Measurements from ENCODE around the gene SREBF2. TPM values are rescaled to one million over a fixed set of nuclear protein-coding genes. Genes with fewer than 3 reads are reported as not detected.

The SREBF2 gene
- polyA plus RNA-seq, 3 donors from 2014 or later = 16.9 to 40.3 (median 22.9) TPM

- Mint-ChIP-seq H3K4me3 (no peak overlapping the region), H3K4me1 (peaks cover 0 to 2% of the 10 kb centered on the region in 2 donors), H3K27me3 (ENCODE audit: low read depth in 3 of 3) (no peaks in the 10 kb centered on the region), H3K27ac (no peak overlapping the region), H3K36me3 (peaks cover 5 to 17% (median 9%) of the 10 kb centered on the region in 3 donors), H3K9me3 (no peaks in the 10 kb centered on the region)
- no peak for DNase-seq
Observed at GRCh38 chr22:41813726-41814410, 19.0 kb upstream of the SREBF2 start.

GRCh38 chr22:41815716-41816115, 17.2 kb upstream of the SREBF2 start:
- Mint-ChIP-seq H3K36me3 (peaks cover 5 to 9% (median 7%) of the 10 kb centered on the region in 3 donors), H3K4me3 (no peak overlapping the region), H3K4me1 (peaks cover 0 to 2% of the 10 kb centered on the region in 2 donors), H3K9me3 (no peaks in the 10 kb centered on the region), H3K27ac (no peak overlapping the region), H3K27me3 (ENCODE audit: low read depth in 3 of 3) (no peaks in the 10 kb centered on the region)
- no peak for DNase-seq

GRCh38 chr22:41816241-41816640, 16.7 kb upstream of the SREBF2 start:
- no peak for DNase-seq
- peaks cover 5 to 9% (median 8%) of the 10 kb centered on the region in 3 donors for H3K36me3 Mint-ChIP-seq
- peak overlapping the region in 1 of 6 donors; percentile 30 for H3K27ac Mint-ChIP-seq
- H3K9me3 Mint-ChIP-seq = no peaks in the 10 kb centered on the region
- H3K27me3 Mint-ChIP-seq (ENCODE audit: low read depth in 3 of 3) = no peaks in the 10 kb centered on the region
- H3K4me1 Mint-ChIP-seq = peaks cover 0 to 2% of the 10 kb centered on the region in 2 donors
- H3K4me3 Mint-ChIP-seq = no peak overlapping the region

- H3K4me1 Mint-ChIP-seq = peaks cover 0 to 2% of the 10 kb centered on the region in 2 donors
- no peaks in the 10 kb centered on the region for H3K9me3 Mint-ChIP-seq
- H3K27ac Mint-ChIP-seq = peak overlapping the region in 1 of 6 donors; percentile 20
- DNase-seq = no peak
- H3K4me3 Mint-ChIP-seq = no peak overlapping the region
- H3K36me3 Mint-ChIP-seq = peaks cover 5 to 9% (median 8%) of the 10 kb centered on the region in 3 donors
- no peaks in the 10 kb centered on the region for H3K27me3 Mint-ChIP-seq (ENCODE audit: low read depth in 3 of 3)
Observed at GRCh38 chr22:41816871-41817270, 16.0 kb upstream of the SREBF2 start.

GRCh38 chr22:41818011-41818410, 14.9 kb upstream of the SREBF2 start:
- Mint-ChIP-seq H3K9me3 (no peaks in the 10 kb centered on the region), H3K4me1 (peaks cover 5 to 10% of the 10 kb centered on the region in 2 donors), H3K27me3 (ENCODE audit: low read depth in 3 of 3) (peaks cover 0 to 1% (median 0%) of the 10 kb centered on the region in 3 donors), H3K27ac (no peak overlapping the region), H3K4me3 (no peak overlapping the region), H3K36me3 (peaks cover 5 to 9% (median 8%) of the 10 kb centered on the region in 3 donors)
- no peak for DNase-seq

GRCh38 chr22:41818596-41818995, 14.3 kb upstream of the SREBF2 start:
- Mint-ChIP-seq H3K36me3 (peaks cover 5 to 9% (median 8%) of the 10 kb centered on the region in 3 donors), H3K27me3 (ENCODE audit: low read depth in 3 of 3) (peaks cover 0 to 1% (median 0%) of the 10 kb centered on the region in 3 donors), H3K9me3 (no peaks in the 10 kb centered on the region), H3K4me3 (no peak overlapping the region), H3K27ac (no peak overlapping the region), H3K4me1 (peaks cover 6 to 10% of the 10 kb centered on the region in 2 donors)
- DNase-seq = no peak

- H3K27me3 Mint-ChIP-seq (ENCODE audit: low read depth in 3 of 3) = peaks cover 0 to 1% (median 0%) of the 10 kb centered on the region in 3 donors
Observed at GRCh38 chr22:41819257-41819656, 13.6 kb upstream of the SREBF2 start.

GRCh38 chr22:41820447-41820846, 12.5 kb upstream of the SREBF2 start:
- peaks cover 6 to 8% of the 10 kb centered on the region in 2 donors for H3K4me1 Mint-ChIP-seq
- no peak overlapping the region for H3K4me3 Mint-ChIP-seq
- no peak for DNase-seq
- peaks cover 0 to 1% (median 0%) of the 10 kb centered on the region in 3 donors for H3K27me3 Mint-ChIP-seq (ENCODE audit: low read depth in 3 of 3)
- H3K9me3 Mint-ChIP-seq = no peaks in the 10 kb centered on the region
- peaks cover 5 to 10% (median 10%) of the 10 kb centered on the region in 3 donors for H3K36me3 Mint-ChIP-seq
- H3K27ac Mint-ChIP-seq = peak overlapping the region in 4 of 6 donors; percentile 9 to 62 (median 36)

More at GRCh38 chr22:41819257-41819656, 13.6 kb upstream of the SREBF2 start:
- Mint-ChIP-seq H3K4me1 (peaks cover 6 to 10% of the 10 kb centered on the region in 2 donors), H3K9me3 (no peaks in the 10 kb centered on the region), H3K36me3 (peaks cover 5 to 9% (median 8%) of the 10 kb centered on the region in 3 donors), H3K4me3 (no peak overlapping the region), H3K27ac (peak overlapping the region in 1 of 6 donors; percentile 10)
- DNase-seq = no peak

GRCh38 chr22:41821471-41822316, 11.2 kb upstream of the SREBF2 start:
- H3K27ac Mint-ChIP-seq = peak overlapping the region; percentile 15 to 89 (median 38)
- DNase-seq = no peak
- H3K9me3 Mint-ChIP-seq = no peaks in the 10 kb centered on the region
- peaks cover 3 to 12% (median 3%) of the 10 kb centered on the region in 3 donors for H3K36me3 Mint-ChIP-seq
- peaks cover 6 to 8% of the 10 kb centered on the region in 2 donors for H3K4me1 Mint-ChIP-seq
- H3K4me3 Mint-ChIP-seq = no peak overlapping the region
- H3K27me3 Mint-ChIP-seq (ENCODE audit: low read depth in 3 of 3) = peaks cover 0 to 1% (median 1%) of the 10 kb centered on the region in 3 donors

GRCh38 chr22:41822317-41823057, 10.4 kb upstream of the SREBF2 start:
- Mint-ChIP-seq H3K4me1 (peaks cover 6 to 8% of the 10 kb centered on the region in 2 donors), H3K27ac (peak overlapping the region in 5 of 6 donors; percentile 7 to 89 (median 41)), H3K9me3 (no peaks in the 10 kb centered on the region), H3K36me3 (peaks cover 3 to 12% (median 3%) of the 10 kb centered on the region in 3 donors), H3K4me3 (no peak overlapping the region), H3K27me3 (ENCODE audit: low read depth in 3 of 3) (peaks cover 1 to 2% (median 1%) of the 10 kb centered on the region in 3 donors)
- peak; percentile 55 to 64 (median 59) for DNase-seq

GRCh38 chr22:41823797-41824196, 9.1 kb upstream of the SREBF2 start:
- H3K4me3 Mint-ChIP-seq = no peak overlapping the region
- no peak for DNase-seq
- peak overlapping the region in 4 of 6 donors; percentile 27 to 82 (median 36) for H3K27ac Mint-ChIP-seq
- H3K36me3 Mint-ChIP-seq = peaks cover 0 to 10% (median 3%) of the 10 kb centered on the region in 3 donors
- H3K9me3 Mint-ChIP-seq = no peaks in the 10 kb centered on the region
- H3K4me1 Mint-ChIP-seq = peaks cover 6 to 10% of the 10 kb centered on the region in 2 donors
- peaks cover 1 to 2% (median 1%) of the 10 kb centered on the region in 3 donors for H3K27me3 Mint-ChIP-seq (ENCODE audit: low read depth in 3 of 3)

GRCh38 chr22:41825376-41825775, 7.5 kb upstream of the SREBF2 start:
- no peak for DNase-seq
- Mint-ChIP-seq H3K9me3 (no peaks in the 10 kb centered on the region), H3K36me3 (peaks cover 0 to 9% (median 8%) of the 10 kb centered on the region in 3 donors), H3K27me3 (ENCODE audit: low read depth in 3 of 3) (peaks cover 1 to 2% (median 1%) of the 10 kb centered on the region in 3 donors), H3K27ac (peak overlapping the region in 4 of 6 donors; percentile 20 to 73 (median 52)), H3K4me1 (peaks cover 6 to 10% of the 10 kb centered on the region in 2 donors), H3K4me3 (no peak overlapping the region)

GRCh38 chr22:41826021-41826420, 6.9 kb upstream of the SREBF2 start:
- no peak for DNase-seq
- Mint-ChIP-seq H3K4me1 (peaks cover 6 to 10% of the 10 kb centered on the region in 2 donors), H3K27ac (peak overlapping the region in 1 of 6 donors; percentile 73)

More at GRCh38 chr22:41826021-41826420, 6.9 kb upstream of the SREBF2 start:
- Mint-ChIP-seq H3K9me3 (no peaks in the 10 kb centered on the region), H3K27me3 (ENCODE audit: low read depth in 3 of 3) (peaks cover 1 to 2% (median 1%) of the 10 kb centered on the region in 3 donors), H3K36me3 (peaks cover 0 to 9% (median 4%) of the 10 kb centered on the region in 3 donors), H3K4me3 (no peak overlapping the region)
